HuH-7 (cell line): ENCODE results near the gene USP53.
A peak's percentile ranks its signal among the peaks of the same experiment; 100 is the strongest.
"Not testable (repeated sequence)": the region's sequence is repeated elsewhere in the genome, so short reads cannot be mapped to it uniquely, and the experiment has no call there.

Experiments used
- DNase-seq: peaks from one replicate; pipeline ENCODE4 v3.0.0; 2011; ENCODE audit warnings: low spot score

Gene USP53

GRCh38 chr4:119271361-119272085 is 59.0 kb downstream of the USP53 start:
- no peak for DNase-seq

- DNase-seq: not testable (repeated sequence)
These were observed 67.0 kb downstream of the USP53 start for GRCh38 chr4:119279541-119279940.

GRCh38 chr4:119279945-119280344 is 67.4 kb downstream of the USP53 start:
- DNase-seq: not testable (repeated sequence)

- DNase-seq: no peak
These were observed 68.9 kb downstream of the USP53 start for GRCh38 chr4:119281393-119281792.

- DNase-seq: no peak
These were observed 72.6 kb downstream of the USP53 start for GRCh38 chr4:119284876-119285780.

- no peak for DNase-seq
These were observed 74.0 kb downstream of the USP53 start for GRCh38 chr4:119286377-119287002.

GRCh38 chr4:119289313-119289712 is 76.8 kb downstream of the USP53 start:
- no peak for DNase-seq

- DNase-seq: no peak
These were observed 78.1 kb downstream of the USP53 start for GRCh38 chr4:119290598-119290997.

- DNase-seq: no peak
These were observed 83.8 kb downstream of the USP53 start for GRCh38 chr4:119296356-119296755.

- DNase-seq: no peak
These were observed 85.3 kb downstream of the USP53 start for GRCh38 chr4:119297795-119298194.

- no peak for DNase-seq
These were observed 86.8 kb downstream of the USP53 start for GRCh38 chr4:119299260-119299671.

GRCh38 chr4:119299741-119300100 is 87.2 kb downstream of the USP53 start:
- DNase-seq: no peak

- DNase-seq: peak; percentile 55
These were observed 87.8 kb downstream of the USP53 start for GRCh38 chr4:119300101-119300978.

- DNase-seq: no peak
These were observed 89.7 kb downstream of the USP53 start for GRCh38 chr4:119302073-119302832.

- no peak for DNase-seq
These were observed 91.2 kb downstream of the USP53 start for GRCh38 chr4:119303587-119304305.

- no peak for DNase-seq
These were observed 91.9 kb downstream of the USP53 start for GRCh38 chr4:119304431-119304830.

GRCh38 chr4:119307606-119308005 is 95.1 kb downstream of the USP53 start:
- no peak for DNase-seq

- no peak for DNase-seq
These were observed 98.3 kb downstream of the USP53 start for GRCh38 chr4:119310826-119311225.

- DNase-seq: no peak
These were observed 100.7 kb downstream of the USP53 start for GRCh38 chr4:119313237-119313636.

- no peak for DNase-seq
These were observed 101.8 kb downstream of the USP53 start for GRCh38 chr4:119314356-119314755.
